Suppressor macrophage treated with lipopolysaccharide for 4 hours (primary cell): ENCODE measurements around the gene MEIS2.

Experiments
- DNase-seq: peaks from one replicate; pipeline ENCODE4 v3.0.0-alpha.2; 2020

Gene MEIS2

DNA sequence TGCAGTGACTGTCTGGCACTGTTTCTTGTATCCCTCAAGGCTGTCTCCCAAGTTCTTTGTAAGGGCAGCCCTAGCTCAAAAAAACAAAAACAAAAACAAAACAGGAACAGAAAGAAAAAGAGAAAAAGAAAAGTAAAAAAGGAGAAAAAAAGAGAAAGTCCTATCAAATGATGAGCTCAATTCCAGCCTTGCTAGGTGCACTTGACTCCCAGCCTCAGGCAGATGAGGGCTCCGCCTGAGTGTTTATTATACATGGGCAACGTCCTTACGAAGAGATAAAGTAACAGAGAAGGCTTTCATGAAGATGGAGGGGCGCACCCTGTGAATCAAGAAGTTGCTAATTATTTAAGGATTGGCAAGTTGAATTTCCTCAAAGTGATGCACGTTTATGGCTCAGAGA, 175.3 kb downstream of the MEIS2 start:
- no peak for DNase-seq

DNA sequence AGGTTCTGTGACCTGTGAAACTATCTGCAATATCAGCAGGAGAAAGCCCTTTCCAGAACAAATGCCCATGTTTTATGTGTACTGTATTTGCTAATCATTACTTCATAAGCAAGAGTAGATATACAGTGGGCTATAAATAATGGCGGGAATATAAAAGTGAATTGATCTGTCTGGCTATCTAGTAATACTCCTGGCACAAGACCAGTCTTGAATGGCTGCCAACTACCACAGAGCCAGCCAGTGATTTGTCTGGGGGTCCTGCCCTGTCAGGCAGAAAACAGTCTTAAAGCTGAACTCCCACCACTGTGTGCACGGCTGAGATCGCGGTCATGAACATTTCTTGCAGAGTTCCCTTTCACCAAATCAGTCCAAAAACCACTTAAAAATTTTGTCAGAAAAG, 176.3 kb downstream of the MEIS2 start:
- DNase-seq: no peak

DNA sequence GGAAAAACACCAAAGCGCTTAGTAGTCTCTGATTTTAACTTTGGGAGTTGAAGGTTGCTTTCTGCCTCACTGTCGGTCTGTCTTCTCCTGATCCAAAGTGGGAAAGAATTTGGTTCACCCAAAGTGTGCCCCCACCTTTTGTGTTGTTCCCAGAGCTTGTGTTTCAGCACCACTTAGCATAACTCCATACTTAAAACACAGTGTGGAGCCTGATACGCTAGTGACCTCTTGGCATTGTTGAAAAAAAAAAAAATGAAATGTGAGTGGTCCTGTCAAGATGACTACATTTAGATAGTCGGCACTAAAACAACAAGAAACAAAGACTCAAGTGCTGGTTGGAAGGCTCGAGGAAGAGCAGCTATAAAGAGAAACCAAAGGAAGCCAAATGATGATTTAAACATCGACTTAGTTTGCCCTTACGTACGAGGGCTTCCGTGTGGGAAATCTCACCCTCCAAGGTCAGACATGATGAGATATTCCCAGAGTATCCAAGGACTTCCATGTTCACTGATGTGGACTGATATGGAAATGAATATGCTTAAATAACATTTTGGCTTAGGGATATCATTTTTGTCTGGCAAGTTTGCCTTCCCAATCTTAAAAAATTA, 178.8 kb downstream of the MEIS2 start:
- no peak for DNase-seq

GRCh38 chr15:36917411-36918267, 182.7 kb downstream of the MEIS2 start:
- DNase-seq: no peak

DNA sequence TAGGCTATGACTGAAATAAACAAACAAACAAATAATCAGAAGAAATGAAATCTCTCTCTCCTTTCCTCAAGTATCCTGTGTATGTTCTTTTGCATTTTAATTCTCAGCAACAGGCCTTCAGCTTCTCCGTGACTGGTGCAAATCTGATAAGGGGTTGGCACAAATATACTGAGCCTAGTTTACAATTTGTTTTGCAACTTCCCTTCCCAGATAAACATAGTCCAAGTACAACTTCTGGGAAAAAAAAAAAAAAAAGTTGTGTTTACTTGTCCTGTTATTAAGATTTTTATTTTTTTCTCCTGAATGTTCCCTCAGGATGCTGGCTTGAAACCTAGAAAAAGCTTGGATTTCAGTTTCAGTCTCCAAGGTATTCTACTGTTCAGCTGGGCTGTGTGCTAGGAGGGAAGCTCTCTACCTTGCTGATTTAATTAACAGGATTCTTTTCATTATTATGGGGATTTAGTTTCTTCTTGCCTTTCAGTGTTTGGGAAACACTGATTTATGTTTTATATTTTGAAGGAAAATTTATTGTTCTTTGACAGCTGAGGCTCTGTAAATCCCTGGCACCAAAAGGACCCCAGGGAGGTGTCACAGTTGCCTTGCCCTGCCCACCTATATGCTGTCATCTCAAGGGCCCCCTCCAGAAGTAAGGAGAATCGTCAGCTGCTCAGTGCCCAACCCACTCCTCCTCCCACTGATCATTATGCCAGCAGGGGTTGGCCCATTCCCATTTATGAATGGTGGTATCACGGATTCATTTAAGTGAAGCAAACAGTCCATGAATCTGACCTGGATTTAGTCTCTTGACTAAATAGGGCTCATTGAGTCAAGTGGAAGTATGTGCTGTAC, 185.2 kb downstream of the MEIS2 start:
- no peak for DNase-seq

DNA sequence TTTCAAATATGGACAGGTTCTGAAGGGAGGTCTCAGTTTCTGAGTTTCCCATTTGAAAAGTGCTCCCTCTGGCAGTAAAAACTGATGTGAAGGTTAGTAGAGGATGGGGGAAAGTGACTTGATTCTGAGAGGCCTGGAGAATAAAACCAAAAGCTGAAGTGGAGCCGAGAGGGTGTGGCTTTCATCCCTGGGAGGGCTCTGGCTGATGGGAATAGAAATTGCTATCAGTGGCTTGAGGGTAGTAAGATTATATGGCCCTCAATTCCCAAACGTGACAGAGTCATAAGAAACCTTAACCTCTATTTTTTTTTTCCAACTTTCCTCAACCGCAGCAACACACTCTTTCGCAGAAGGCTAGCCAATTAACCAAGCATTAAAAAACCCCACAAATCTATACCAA, 185.9 kb downstream of the MEIS2 start:
- no peak for DNase-seq

DNA sequence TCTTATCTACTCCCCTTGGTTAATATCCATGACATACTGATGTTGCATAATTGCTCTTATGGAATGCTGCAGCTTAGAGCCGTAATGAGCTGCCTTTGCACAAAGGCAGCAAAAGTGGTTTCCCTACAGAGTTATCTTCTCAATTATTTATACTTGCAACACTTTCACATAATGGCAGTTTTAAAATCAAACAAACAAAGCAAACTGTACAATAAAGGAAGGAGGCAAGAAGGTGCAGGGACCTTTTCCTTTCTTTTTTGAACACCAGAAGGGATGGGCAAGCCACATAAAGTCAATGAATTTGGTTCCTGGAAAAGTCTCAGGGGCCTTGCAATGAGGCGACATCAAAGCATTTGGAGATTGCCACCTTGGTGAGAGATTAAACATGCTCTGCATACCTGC, 188.0 kb downstream of the MEIS2 start:
- DNase-seq: no peak

- DNase-seq: no peak
Measured at GRCh38 chr15:36911322-36911944, 188.9 kb downstream of the MEIS2 start.

DNA sequence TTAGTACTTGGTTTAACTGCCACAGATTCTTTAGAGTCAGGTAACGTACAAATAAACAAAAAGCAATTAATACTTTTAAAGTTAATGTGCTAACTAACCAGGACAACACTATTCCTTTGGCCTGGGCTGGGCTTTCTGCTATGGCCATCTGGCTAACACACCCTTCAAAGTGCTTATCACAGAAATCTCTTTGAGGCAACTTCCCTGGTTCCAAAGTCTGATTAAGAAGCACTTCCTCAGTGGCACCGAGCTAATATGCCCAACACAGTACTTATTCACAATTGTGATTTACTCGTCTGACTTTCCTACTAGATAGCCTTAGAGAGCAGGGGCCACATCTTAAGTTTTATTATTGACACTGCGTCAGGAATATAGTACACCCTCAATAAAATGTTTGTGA, 191.4 kb downstream of the MEIS2 start:
- DNase-seq: no peak

DNA sequence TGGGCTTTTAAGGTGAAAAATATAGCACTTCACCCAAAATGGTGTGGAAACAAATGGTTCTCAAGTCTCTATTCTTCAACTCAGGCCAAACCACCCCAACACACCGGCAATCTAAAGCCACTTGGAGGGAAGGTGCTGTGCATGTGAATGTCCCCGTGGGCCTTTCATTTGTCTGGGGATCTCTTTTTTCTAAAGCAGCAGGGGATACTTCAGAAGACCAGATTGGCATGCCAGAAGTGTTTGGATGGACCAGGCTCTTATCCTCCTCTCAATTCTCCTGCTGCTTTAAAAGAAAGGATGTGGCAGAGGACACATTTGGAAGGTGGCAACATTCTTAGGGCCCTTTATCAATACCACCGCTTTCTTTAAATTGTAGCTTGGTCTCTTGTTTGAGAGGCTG, 193.1 kb downstream of the MEIS2 start:
- no peak for DNase-seq

DNA sequence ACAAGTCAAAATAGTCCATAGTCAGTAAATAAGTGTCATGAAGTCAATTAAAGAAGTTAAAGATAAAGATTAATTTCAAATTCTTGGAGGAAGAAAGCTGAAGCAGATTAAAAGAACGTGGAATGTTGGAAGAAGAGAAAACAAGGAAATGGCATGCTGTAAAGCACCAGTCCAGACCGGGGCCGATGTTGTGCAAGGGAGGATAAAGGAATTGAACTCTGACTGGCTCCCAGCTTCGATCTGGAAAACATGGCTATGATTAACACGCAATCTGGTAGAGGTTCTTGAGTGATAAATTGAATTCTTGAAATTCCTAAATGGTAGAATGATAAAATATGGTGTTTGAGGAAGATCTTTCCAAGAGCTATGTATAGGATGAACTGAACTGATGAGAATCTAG, 194.4 kb downstream of the MEIS2 start:
- DNase-seq: no peak

DNA sequence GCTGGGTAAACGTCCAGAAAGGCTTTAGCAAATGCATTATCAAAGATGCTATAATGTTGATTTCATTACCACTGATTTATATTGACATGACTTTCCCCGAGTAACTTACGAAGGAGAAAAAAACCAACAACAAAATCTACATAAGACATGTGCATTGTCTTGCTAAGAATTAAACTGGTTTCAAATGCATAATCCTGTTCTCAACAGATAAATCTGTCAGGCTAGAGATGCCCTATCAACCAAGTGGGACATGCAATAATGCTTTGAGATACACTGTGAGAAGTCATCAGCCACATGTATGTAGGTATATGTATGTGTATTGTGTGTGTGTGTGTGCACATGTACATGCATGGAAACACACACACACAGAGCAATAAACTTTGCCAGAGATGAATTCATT, 195.6 kb downstream of the MEIS2 start:
- DNase-seq: no peak

- no peak for DNase-seq
Measured at GRCh38 chr15:36903922-36904556, 196.3 kb downstream of the MEIS2 start.

DNA sequence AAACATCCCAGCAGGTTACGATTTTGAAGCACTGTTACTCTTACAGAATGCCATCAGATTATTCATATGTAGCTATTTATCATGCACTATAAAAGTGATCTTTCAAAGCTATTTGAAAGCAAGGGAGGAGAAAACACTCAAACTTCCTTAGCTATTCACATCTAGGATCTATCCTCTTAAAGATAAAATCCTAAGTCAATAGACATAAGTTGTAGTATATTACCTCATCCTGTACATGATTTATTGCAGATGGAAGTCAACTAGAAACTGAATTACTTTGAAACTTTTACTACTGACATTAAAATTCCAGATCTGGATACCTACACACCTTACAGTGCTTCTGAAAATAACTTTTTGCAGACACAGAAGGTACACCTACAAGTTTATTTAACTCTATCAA, 197.2 kb downstream of the MEIS2 start:
- DNase-seq: no peak

GRCh38 chr15:36901012-36901411, 199.3 kb downstream of the MEIS2 start:
- no peak for DNase-seq

DNA sequence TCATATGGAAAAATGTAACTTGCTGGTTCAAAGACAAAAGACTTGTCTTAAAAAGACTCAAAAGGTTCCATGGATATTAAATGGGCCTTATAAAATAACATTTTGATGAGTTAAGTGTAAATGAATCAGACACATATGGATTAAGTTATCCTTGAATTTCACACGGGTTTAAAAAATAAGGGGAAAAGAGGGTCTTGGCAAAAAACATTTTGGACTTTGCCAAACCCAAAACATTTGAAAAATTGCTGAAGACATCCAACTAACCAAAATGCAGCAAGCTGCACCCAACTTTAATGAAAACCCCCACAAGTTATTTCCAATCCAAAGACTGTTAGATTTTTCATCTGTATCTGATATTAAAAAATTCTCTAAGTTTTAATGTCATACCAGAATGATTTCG, 200.7 kb downstream of the MEIS2 start:
- DNase-seq: no peak

DNA sequence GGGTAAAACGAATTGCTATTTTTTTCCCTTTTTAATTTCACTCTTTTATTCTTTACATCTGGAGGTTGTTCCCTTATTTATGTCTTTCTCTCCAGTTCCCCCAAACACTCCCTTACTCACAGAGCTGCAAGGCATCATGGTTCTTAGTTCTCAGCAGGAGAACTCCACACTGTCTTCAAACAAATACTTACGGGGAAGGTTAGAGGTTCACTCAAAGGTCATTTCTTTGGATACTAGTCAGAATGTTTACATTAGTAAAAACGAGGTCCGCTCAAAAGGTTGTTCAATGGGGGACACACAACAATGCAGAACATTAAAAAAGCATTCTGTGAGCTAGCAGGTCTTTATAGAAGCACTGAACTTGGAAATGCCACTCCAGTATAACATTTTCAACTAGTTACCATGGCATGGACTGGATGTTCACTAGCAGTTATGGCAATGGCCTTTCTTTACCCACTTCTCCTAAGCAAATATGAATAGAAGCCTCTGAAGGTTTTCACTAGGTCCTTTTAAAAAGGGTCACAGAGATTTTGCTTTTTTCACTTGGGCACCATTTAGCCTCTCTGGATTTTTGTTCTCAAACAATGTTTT, 201.7 kb downstream of the MEIS2 start:
- no peak for DNase-seq

DNA sequence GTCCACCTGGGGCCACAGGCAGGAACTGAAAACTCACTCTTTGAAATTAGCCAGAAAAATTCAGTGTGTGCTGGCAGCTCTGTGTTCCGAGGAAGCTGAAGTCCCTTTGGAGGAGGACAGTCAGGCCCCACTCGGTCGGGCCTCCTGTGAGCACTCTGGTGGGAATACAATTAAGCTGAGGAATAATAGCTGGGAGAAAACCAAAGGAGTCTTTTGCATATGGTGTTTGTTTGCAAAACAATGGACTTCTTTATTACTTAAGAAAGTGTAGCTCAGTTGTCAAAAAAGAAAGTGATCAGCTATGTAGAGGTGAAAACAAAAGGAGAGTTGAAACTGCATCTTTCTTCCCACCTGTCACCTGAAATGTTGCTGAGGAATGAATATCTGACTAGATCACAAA, 202.5 kb downstream of the MEIS2 start:
- DNase-seq: no peak

DNA sequence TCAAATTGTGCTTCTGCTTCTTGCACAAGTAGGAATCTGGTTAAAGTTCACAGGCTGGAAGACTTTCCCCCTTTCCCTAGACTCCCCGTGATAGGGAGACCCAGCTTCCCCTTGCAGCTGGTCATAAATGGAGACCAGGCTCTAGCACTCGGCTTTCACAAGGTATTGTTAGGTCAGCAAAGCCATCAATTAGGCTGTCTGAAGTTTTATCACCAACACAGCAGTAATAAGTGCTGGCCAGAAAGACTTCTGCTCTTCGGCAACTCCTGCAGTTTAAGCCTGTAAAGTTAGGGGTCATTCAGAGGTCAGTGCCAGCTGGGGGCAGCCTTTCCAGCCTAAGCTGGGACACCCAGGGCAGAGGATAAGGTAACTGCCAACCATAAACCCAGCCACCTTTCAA, 203.4 kb downstream of the MEIS2 start:
- no peak for DNase-seq

DNA sequence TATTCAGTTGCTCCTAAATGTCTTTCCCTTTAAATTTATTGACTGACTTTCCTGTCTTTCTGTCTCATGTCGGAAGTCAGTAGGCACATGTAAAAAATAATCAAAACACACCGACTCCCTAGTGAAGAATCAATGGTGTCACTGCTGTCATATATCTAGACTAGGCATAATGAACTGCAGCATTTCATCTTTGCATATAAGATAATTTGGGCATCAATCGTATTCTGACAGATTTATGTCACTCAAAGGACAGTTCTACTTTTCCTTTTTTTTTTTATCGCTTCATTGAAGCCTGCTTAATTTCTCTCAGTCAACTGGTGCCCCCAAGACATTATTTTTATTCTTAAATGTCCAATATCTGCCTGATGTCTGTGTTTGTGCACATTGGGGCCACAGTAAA, 206.3 kb downstream of the MEIS2 start:
- no peak for DNase-seq

DNA sequence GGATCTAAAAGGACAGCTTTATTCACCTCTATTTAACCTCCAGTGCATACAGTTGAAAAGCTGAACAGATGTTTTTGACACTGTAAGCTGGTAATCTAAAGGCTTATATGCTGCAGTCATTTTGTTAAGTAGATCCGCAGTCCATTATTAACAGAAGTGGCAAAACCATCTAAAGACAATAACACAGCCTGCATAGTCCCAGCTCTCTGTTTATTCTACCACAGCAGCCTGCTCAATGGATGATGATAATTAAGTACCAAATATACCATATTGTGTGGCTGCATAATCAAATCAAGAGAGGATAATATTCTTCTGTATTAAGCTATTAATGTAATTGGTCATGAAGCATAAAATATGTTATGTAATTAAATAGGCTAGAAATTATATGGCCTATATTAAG, 207.1 kb downstream of the MEIS2 start:
- DNase-seq: no peak
